ENCODE data around the gene CDH13. TPM values are rescaled to one million over a fixed set of nuclear protein-coding genes. Genes with fewer than 3 reads are reported as not detected.

The CDH13 gene
- total RNA-seq, 1 donor from 2014 or later: 161 TPM

DNA sequence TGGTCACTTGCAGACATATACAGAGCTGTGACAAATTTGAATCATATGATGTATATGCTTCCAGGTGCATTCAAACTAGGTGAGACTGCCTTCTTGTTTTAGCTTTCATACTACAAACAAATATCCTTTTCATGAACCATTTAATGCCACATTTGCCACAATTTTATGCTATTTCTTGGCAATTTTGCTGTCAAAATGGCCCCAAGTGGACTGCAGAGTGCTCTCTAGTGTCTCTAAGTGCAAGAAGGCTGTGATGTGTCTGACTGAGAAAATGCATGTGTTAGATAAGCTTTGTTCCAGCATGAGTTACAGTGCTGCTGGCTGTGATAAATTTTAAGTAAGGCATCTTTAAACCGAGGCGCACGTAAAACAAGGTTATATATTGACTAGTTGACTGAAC is 38.3 kb downstream of the CDH13 start:
- Histone ChIP-seq H3K4me1 (peaks cover 45% of the 10 kb centered on the region), H3K27me3 (ENCODE audit: low read depth) (no peaks in the 10 kb centered on the region), H3K27ac (replicated peaks) (no peak overlapping the region), H3K4me3 (no peak overlapping the region), H3K9me3 (replicated peaks) (no peaks in the 10 kb centered on the region), H3K36me3 (no peaks in the 10 kb centered on the region)
- DNase-seq: no peak
- TF ChIP-seq, protein P1, sequence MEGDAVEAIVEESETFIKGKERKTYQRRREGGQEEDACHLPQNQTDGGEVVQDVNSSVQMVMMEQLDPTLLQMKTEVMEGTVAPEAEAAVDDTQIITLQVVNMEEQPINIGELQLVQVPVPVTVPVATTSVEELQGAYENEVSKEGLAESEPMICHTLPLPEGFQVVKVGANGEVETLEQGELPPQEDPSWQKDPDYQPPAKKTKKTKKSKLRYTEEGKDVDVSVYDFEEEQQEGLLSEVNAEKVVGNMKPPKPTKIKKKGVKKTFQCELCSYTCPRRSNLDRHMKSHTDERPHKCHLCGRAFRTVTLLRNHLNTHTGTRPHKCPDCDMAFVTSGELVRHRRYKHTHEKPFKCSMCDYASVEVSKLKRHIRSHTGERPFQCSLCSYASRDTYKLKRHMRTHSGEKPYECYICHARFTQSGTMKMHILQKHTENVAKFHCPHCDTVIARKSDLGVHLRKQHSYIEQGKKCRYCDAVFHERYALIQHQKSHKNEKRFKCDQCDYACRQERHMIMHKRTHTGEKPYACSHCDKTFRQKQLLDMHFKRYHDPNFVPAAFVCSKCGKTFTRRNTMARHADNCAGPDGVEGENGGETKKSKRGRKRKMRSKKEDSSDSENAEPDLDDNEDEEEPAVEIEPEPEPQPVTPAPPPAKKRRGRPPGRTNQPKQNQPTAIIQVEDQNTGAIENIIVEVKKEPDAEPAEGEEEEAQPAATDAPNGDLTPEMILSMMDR (IDR thresholded peaks at IDR 0.05; ENCODE audit: borderline replicate concordance): no peak
- intact Hi-C loops (cut with micrococcal nuclease): no loop called here

DNA sequence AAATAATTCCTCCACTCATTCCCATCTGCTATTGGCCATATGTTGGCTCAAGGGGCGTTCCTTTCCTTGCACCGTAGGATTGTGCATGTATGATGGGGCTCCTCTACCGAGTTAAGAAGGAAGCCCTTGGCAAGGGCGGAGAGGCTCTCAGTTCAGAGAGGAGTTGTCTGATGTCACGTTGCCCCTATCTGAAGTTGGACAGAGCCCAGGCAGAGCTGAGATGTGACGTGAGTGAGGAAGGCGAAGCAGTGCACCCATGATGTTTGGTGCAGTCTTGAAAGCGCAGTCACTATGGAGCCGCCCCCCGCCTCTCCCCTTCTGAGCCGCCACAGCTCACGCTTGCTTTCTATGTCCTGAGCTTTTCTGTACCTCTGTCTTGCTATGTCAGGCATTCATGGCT is 40.7 kb downstream of the CDH13 start:
- TF ChIP-seq, protein P1 (IDR thresholded peaks at IDR 0.05; ENCODE audit: borderline replicate concordance): no peak
- H3K27ac ChIP-seq (replicated peaks): no peak overlapping the region
- H3K4me3 ChIP-seq: no peak overlapping the region
- no peaks in the 10 kb centered on the region for H3K9me3 ChIP-seq (replicated peaks)
- no peaks in the 10 kb centered on the region for H3K27me3 ChIP-seq (ENCODE audit: low read depth)
- DNase-seq: no peak
- H3K4me1 ChIP-seq: peaks cover 50% of the 10 kb centered on the region
- H3K36me3 ChIP-seq: no peaks in the 10 kb centered on the region
- intact Hi-C loops (cut with micrococcal nuclease): no loop called here

DNA sequence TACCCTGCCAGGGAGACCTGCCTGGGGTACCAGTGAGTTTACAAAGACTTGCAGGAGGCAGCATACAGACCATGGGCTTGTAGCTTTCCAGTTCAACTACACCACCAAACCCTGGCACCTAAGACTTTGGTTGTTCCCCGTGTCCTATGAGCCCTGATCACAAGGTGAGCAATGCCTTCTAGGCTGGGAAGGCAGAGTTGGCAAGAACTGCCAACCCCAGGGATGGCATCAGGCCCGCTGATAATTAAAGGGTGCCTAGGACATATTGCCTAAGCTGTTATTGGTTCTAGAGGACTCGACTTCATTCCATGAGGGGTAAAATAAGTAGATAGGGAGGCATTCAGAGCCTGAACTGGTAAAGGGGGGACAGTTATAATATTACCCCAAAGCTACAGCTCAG is 41.3 kb downstream of the CDH13 start:
- no peak for DNase-seq
- peaks cover 50% of the 10 kb centered on the region for H3K4me1 ChIP-seq
- H3K9me3 ChIP-seq (replicated peaks): no peaks in the 10 kb centered on the region
- H3K4me3 ChIP-seq: no peak overlapping the region
- no peak overlapping the region for H3K27ac ChIP-seq (replicated peaks)
- intact Hi-C loops (cut with micrococcal nuclease): no loop called here
- TF ChIP-seq, protein P1 (IDR thresholded peaks at IDR 0.05; ENCODE audit: borderline replicate concordance): no peak
- H3K27me3 ChIP-seq (ENCODE audit: low read depth): no peaks in the 10 kb centered on the region
- no peaks in the 10 kb centered on the region for H3K36me3 ChIP-seq

DNA sequence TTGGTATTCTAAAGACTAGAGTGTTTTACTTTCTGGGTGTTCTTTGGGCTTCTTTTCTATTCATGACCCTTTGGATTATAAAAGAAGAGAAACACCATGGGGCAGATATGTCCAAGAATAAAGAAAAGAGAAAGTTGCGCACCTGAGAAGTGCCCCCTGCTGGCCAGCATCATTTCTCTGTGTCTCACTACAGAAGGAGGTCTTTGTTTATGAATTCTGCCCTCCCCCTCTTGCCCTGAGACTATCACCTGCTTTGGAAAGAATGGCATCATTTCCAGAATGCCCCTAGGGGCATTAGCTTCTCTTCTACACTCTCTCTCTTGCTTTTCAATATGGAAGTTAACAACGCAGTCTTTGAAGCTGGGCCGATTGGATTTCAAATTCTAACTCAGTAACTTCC is 45.0 kb downstream of the CDH13 start:
- no peak overlapping the region for H3K27ac ChIP-seq (replicated peaks)
- peaks cover 33% of the 10 kb centered on the region for H3K4me1 ChIP-seq
- DNase-seq: no peak
- H3K36me3 ChIP-seq: no peaks in the 10 kb centered on the region
- no peaks in the 10 kb centered on the region for H3K9me3 ChIP-seq (replicated peaks)
- intact Hi-C loops (cut with micrococcal nuclease): no loop called here
- H3K4me3 ChIP-seq: no peak overlapping the region
- H3K27me3 ChIP-seq (ENCODE audit: low read depth): no peaks in the 10 kb centered on the region
- TF ChIP-seq, protein P1 (IDR thresholded peaks at IDR 0.05; ENCODE audit: borderline replicate concordance): peak; percentile 32

DNA sequence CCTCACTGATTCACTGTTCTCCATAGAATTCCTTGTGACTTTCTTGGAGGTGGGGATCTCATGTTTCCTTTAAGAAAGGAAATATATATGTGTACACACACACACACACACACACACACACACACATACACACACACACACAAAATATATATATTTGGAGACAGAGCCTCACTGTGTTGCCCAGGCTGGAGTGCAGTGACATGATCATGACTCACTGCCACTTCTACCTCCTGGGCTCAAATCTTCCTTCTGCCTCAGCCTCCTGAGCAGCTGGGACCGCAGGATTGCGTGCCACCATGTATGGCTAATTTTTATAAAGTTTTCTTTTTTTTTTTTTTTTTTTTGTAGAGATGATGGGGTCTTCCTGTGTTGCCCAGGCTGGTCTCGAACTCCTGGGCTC is 45.9 kb downstream of the CDH13 start:
- Histone ChIP-seq H3K27ac (replicated peaks) (no peak overlapping the region), H3K9me3 (replicated peaks) (no peaks in the 10 kb centered on the region), H3K36me3 (no peaks in the 10 kb centered on the region), H3K4me1 (peaks cover 26% of the 10 kb centered on the region), H3K27me3 (ENCODE audit: low read depth) (no peaks in the 10 kb centered on the region), H3K4me3 (no peak overlapping the region)
- TF ChIP-seq, protein P1 (IDR thresholded peaks at IDR 0.05; ENCODE audit: borderline replicate concordance): no peak
- no peak for DNase-seq
- intact Hi-C loops (cut with micrococcal nuclease): no loop called here

DNA sequence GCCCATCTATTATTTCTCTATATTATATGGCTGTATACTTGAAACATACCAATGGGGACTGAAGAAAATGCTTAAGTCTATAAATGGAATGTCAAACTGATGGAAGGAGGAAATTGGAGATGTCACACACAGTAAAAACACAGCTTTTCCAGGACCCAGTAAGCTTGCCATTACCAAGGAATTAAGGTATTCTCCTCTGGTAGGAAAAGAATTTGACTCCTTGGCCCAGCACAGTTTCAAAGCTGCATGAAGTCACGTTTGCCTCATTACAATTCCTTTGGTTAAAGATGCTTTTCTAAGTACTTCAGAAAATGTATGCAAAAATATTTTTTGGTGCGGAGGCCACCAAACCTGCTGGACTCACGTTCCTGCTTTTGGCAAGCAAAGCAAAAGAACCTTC is 48.5 kb downstream of the CDH13 start:
- Histone ChIP-seq H3K4me3 (no peak overlapping the region), H3K36me3 (no peaks in the 10 kb centered on the region), H3K4me1 (peaks cover 12% of the 10 kb centered on the region), H3K27ac (replicated peaks) (no peak overlapping the region), H3K9me3 (replicated peaks) (no peaks in the 10 kb centered on the region), H3K27me3 (ENCODE audit: low read depth) (no peaks in the 10 kb centered on the region)
- TF ChIP-seq, protein P1 (IDR thresholded peaks at IDR 0.05; ENCODE audit: borderline replicate concordance): no peak
- no peak for DNase-seq
- intact Hi-C loops (cut with micrococcal nuclease): no loop called here

Measured in left ventricle myocardium inferior (tissue), 1 donor.